ENCODE data around the gene RNF2.

RNF2 gene

GRCh38 chr1:185017338-185017737 is 28.0 kb upstream of the RNF2 start:
- DNase-seq (ENCODE audit: extremely low read depth, low read depth): peak; percentile 53
- TF ChIP-seq CTCF (IDR thresholded peaks at IDR 0.05; ENCODE audit: low read depth, low read length): no peak

GRCh38 chr1:185017966-185018365 is 27.4 kb upstream of the RNF2 start:
- TF ChIP-seq CTCF (IDR thresholded peaks at IDR 0.05; ENCODE audit: low read depth, low read length): no peak
- no peak for DNase-seq (ENCODE audit: extremely low read depth, low read depth)

DNA sequence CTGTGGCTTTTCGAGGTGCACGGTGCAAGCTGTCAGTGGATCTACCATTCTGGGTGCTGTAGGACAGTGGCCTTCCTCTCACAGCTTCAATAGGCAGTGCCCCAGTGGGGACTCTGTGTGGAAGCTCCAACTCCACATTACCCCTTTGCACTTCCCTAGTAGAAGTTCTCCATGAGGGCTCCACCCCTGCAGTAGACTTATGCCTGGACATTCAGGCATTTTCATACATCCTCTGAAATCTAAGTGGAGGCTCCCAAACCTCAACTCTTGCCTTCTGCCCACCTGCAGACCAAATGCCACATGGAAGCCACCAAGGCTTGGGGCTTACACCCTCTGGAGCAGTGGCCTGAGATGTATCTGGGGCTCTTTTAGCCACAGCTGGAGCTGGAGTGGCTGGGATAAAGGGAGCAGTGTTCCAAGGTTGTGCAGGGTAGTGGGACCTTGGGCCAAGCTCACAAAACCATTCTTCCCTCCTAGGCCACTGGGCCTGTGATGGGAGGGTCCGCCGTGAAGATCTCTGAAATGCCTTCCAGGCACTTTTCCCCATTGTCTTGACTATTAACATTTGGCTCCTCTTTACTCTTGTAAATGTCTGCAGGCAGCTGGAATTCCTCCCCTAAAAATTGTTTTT is 18.0 kb upstream of the RNF2 start:
- no peak for TF ChIP-seq CTCF (IDR thresholded peaks at IDR 0.05; ENCODE audit: low read depth, low read length)
- no peak for DNase-seq (ENCODE audit: extremely low read depth, low read depth)

DNA sequence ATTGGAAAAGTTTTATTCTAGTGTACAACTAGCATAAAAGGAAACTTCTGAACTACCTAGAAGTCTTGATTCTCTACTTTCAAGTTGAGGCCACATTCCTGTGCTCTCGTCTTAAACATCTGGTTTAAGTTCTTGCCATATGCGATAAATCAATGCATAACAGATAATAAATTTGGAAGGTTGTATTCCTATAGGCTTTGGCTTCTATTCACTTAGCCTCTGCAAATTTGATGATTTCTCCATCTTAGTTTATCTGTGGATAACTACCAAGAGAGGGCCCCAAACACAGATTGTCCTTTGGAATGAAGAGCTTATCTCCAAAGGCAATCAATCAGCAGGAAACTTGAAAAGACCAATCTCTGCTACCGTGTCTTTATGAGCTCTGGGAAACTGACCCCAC is 11.7 kb upstream of the RNF2 start:
- no peak for TF ChIP-seq CTCF (IDR thresholded peaks at IDR 0.05; ENCODE audit: low read depth, low read length)

DNA sequence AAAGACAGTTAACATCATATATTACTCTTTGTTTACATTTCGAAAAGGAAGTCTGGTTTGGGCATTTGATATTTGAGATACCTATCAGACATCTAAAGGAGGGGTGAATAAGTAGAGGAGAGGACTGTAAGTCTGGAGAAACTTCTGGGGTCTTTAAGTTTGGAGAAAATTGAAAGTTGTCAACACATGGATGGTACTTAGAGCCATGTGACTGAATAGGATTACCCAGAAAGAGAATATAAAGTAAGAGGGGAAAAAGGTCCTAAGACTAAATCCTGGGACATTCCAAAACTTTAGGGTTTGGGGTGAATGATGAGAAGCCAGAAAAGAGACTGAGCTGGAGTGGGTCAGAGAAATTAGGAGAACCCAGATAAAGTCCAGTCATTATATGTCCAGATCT is 10.1 kb upstream of the RNF2 start:
- DNase-seq (ENCODE audit: extremely low read depth, low read depth): no peak
- no peak for TF ChIP-seq CTCF (IDR thresholded peaks at IDR 0.05; ENCODE audit: low read depth, low read length)

More for the DNA sequence above, 11.7 kb upstream of the RNF2 start:
- DNase-seq (ENCODE audit: extremely low read depth, low read depth): no peak

GRCh38 chr1:185038813-185039376 is 6.5 kb upstream of the RNF2 start:
- no peak for TF ChIP-seq CTCF (IDR thresholded peaks at IDR 0.05; ENCODE audit: low read depth, low read length)
- no peak for DNase-seq (ENCODE audit: extremely low read depth, low read depth)

DNA sequence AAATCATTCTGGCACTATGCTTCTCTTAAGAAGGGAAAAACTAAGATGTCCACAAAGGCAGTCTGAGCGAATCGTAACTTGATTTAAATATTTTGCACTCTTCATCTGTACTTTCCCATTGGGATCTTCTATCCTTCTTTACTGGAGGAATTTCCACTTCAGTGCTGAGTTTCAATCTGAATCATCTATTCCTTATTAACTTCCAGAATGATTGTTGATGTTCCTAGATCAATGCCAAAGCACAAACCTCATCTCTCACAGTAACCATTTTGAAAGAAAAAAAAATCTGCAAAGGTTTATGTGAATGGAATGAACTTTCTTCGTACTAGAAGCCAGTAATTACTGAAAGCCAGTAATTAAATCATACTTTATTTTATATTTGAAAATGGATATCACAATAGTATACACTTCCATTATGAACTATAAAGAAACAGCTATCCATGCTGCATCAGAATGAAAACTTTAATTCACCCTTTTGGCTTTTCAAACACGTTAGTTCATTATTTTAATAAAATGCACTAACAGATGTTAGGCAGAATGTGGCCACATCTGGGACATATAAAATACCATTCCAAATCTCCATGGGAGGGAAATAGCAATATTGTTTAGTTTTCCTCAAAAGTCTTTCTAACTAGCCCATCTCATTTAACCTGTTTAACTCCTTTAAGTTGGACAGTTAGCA is 5.5 kb upstream of the RNF2 start:
- TF ChIP-seq CTCF (IDR thresholded peaks at IDR 0.05; ENCODE audit: low read depth, low read length): no peak
- no peak for DNase-seq (ENCODE audit: extremely low read depth, low read depth)
